Skin of body (tissue), 2 donors: ENCODE results near the gene DYNC2H1. TPM values are rescaled to one million over a fixed set of nuclear protein-coding genes. Genes with fewer than 3 reads are reported as not detected.
"Not testable (repeated sequence)": the region's sequence is repeated elsewhere in the genome, so short reads cannot be mapped to it uniquely, and the experiment has no call there.

ENCODE experiments used
- DNase-seq: peaks from one replicate; lab custom pipeline; 2025; lab: John Stamatoyannopoulos, UW
- total RNA-seq: library from RNA; depleted of rRNA; stranded (reverse); fragments of >200 nt; gene quantifications from one replicate; pipeline ENCODE4 v1.2.3, GENCODE V29; 2014

The DYNC2H1 gene
- total RNA-seq, 1 donor from 2014 or later = 51.6 TPM

GRCh38 chr11:103370076-103370475 lies 260.9 kb downstream of the DYNC2H1 start:
- DNase-seq = no peak

GRCh38 chr11:103372906-103373305 lies 263.7 kb downstream of the DYNC2H1 start:
- no peak for DNase-seq

GRCh38 chr11:103374227-103374626 lies 265.0 kb downstream of the DYNC2H1 start:
- not testable (repeated sequence) for DNase-seq

GRCh38 chr11:103378931-103379330 lies 269.7 kb downstream of the DYNC2H1 start:
- DNase-seq = no peak

- DNase-seq = no peak
Measured at GRCh38 chr11:103380031-103380430, 270.8 kb downstream of the DYNC2H1 start.

- no peak for DNase-seq
Measured at GRCh38 chr11:103384652-103385051, 275.4 kb downstream of the DYNC2H1 start.

- DNase-seq = no peak
Measured at GRCh38 chr11:103395612-103396011, 286.4 kb downstream of the DYNC2H1 start.

- no peak for DNase-seq
Measured at GRCh38 chr11:103396237-103396636, 287.0 kb downstream of the DYNC2H1 start.

- DNase-seq = no peak
Measured at GRCh38 chr11:103397369-103397768, 288.1 kb downstream of the DYNC2H1 start.

- DNase-seq = no peak
Measured at GRCh38 chr11:103398829-103399228, 289.6 kb downstream of the DYNC2H1 start.

- no peak for DNase-seq
Measured at GRCh38 chr11:103406357-103406756, 297.1 kb downstream of the DYNC2H1 start.

- no peak for DNase-seq
Measured at GRCh38 chr11:103407641-103408040, 298.4 kb downstream of the DYNC2H1 start.

- no peak for DNase-seq
Measured at GRCh38 chr11:103413266-103413888, 304.2 kb downstream of the DYNC2H1 start.

GRCh38 chr11:103418014-103418413 lies 308.8 kb downstream of the DYNC2H1 start:
- no peak for DNase-seq

GRCh38 chr11:103420593-103420992 lies 311.4 kb downstream of the DYNC2H1 start:
- DNase-seq = no peak

GRCh38 chr11:103433386-103434072 lies 324.3 kb downstream of the DYNC2H1 start:
- DNase-seq = no peak

GRCh38 chr11:103434073-103434411 lies 324.8 kb downstream of the DYNC2H1 start:
- peak; percentile 12 for DNase-seq

GRCh38 chr11:103436131-103436770 lies 327.0 kb downstream of the DYNC2H1 start:
- DNase-seq = no peak

- no peak for DNase-seq
Measured at GRCh38 chr11:103441021-103441420, 331.8 kb downstream of the DYNC2H1 start.

GRCh38 chr11:103448966-103449365 lies 339.7 kb downstream of the DYNC2H1 start:
- no peak for DNase-seq

- DNase-seq = no peak
Measured at GRCh38 chr11:103450241-103450640, 341.0 kb downstream of the DYNC2H1 start.

- no peak for DNase-seq
Measured at GRCh38 chr11:103453126-103453525, 343.9 kb downstream of the DYNC2H1 start.
